ENCODE results near the gene GABBR1.

GABBR1 gene

DNA sequence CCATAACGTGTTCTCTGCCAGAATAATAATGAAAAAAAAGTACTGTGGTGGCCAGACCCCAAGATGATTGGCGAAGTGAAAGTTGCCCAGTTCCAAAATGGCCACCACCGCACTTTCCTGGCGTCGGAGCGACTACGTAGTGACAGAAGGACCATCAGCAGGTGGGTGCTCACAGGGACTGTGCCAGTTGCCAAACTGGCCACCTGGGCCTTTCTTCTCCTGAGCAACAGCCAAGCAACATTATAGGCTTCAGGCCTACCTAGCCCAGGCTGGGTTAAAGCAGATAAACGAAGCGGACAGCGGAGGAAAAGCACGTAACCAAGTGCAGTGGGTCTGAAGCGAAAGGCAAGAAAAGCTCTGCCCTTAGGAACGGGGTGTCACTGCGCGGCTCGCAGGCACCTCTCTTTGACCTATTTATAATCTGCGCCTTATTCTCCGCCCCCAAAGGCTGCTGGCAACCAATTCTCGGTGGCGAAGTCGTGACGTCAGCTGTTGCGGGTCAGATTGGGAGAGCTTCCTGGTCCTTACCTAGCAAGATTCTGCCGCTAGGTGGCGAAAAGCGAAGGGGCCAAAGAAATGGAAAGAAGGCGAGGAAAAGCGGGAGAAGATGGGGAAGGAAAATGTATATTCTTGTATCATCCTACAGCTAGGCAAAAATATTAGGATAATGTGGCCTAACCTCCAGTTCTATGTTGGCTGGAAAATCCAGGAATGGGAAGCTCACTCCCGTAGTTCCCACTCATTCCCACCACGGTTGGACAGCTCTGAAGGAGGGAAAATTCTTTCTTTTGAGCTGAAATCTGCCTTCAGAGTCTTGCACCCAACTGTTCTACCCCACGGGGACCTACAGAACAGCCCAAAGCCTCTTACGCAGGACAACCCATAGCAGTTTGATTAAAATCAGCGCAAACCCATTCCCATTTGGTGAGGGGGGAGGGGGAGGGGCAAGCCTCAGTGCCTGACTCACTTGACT is 17.0 kb upstream of the GABBR1 start (continued):
- TF ChIP-seq ZBTB20 (tag by site-specific recombination; IDR thresholded peaks at IDR 0.05) (peak; percentile 65; the same call in 1 of the 2 replicates), ZNF585B (tag by site-specific recombination; IDR thresholded peaks at IDR 0.05) (no peak), TRIM28 (IDR thresholded peaks at IDR 0.05; ENCODE audit: borderline replicate concordance, low read length) (peak; percentile 18; the same call in 1 of the 2 replicates), ZXDB (tag by site-specific recombination; IDR thresholded peaks at IDR 0.05) (peak; percentile 80), ZNF354C (tag by site-specific recombination; IDR thresholded peaks at IDR 0.05; ENCODE audit: borderline replicate concordance, low read depth) (no peak), ZNF768 (tag by site-specific recombination; IDR thresholded peaks at IDR 0.05) (no peak), ZIC2 (tag by site-specific recombination; IDR thresholded peaks at IDR 0.05) (no peak), KLF1 (tag by site-specific recombination; IDR thresholded peaks at IDR 0.05) (no peak), MZF1 (tag by site-specific recombination; IDR thresholded peaks at IDR 0.05; ENCODE audit: borderline replicate concordance) (no peak), ZNF138 (tag by site-specific recombination; IDR thresholded peaks at IDR 0.05; ENCODE audit: borderline replicate concordance) (no peak), ZNF132 (tag by site-specific recombination; IDR thresholded peaks at IDR 0.05; ENCODE audit: borderline replicate concordance) (no peak), GLI4 (tag by site-specific recombination; IDR thresholded peaks at IDR 0.05) (no peak), ZNF112 (tag by site-specific recombination; IDR thresholded peaks at IDR 0.05) (no peak), ZSCAN23 (tag by site-specific recombination; IDR thresholded peaks at IDR 0.05) (no peak), ZNF571 (tag by site-specific recombination; IDR thresholded peaks at IDR 0.05) (no peak), FEZF1 (tag by site-specific recombination; IDR thresholded peaks at IDR 0.05) (no peak), KLF7 (tag by site-specific recombination; IDR thresholded peaks at IDR 0.05; ENCODE audit: borderline replicate concordance) (no peak), SP7 (tag by site-specific recombination; IDR thresholded peaks at IDR 0.05) (peak; percentile 61), ZNF16 (tag by site-specific recombination; IDR thresholded peaks at IDR 0.05; ENCODE audit: low read depth) (no peak), ZNF10 (tag by site-specific recombination; IDR thresholded peaks at IDR 0.05) (0 out of 2 replicates have a peak, but pooled peaks have one; percentile 16), TCF7L2 (IDR thresholded peaks at IDR 0.05; ENCODE audit: borderline replicate concordance, low read depth, low read length) (no peak), ZSCAN30 (tag by site-specific recombination; IDR thresholded peaks at IDR 0.05) (no peak), ZNF664 (tag by site-specific recombination; IDR thresholded peaks at IDR 0.05) (no peak), ZNF791 (tag by site-specific recombination; IDR thresholded peaks at IDR 0.05) (no peak), ZNF121 (tag by site-specific recombination; IDR thresholded peaks at IDR 0.05) (no peak), ZNF366 (tag by site-specific recombination; conservative IDR thresholded peaks at IDR 0.05) (peak; percentile 96), EGR2 (tag by site-specific recombination; IDR thresholded peaks at IDR 0.05; ENCODE audit: low read depth) (no peak), ZNF629 (tag by site-specific recombination; IDR thresholded peaks at IDR 0.05) (peak; percentile 84), ZBTB48 (tag by site-specific recombination; IDR thresholded peaks at IDR 0.05) (peak; percentile 56; the same call in 1 of the 2 replicates), ZNF423 (tag by site-specific recombination; IDR thresholded peaks at IDR 0.05) (no peak), GFI1B (tag by site-specific recombination; IDR thresholded peaks at IDR 0.05) (no peak), ZNF335 (tag by site-specific recombination; conservative IDR thresholded peaks at IDR 0.05) (peak; percentile 100), YY2 (tag by site-specific recombination; IDR thresholded peaks at IDR 0.05) (0 out of 2 replicates have a peak, but pooled peaks have one; percentile 43), ZNF560 (tag by site-specific recombination; IDR thresholded peaks at IDR 0.05; ENCODE audit: borderline replicate concordance) (no peak)
- TF ChIP-seq, protein P1, sequence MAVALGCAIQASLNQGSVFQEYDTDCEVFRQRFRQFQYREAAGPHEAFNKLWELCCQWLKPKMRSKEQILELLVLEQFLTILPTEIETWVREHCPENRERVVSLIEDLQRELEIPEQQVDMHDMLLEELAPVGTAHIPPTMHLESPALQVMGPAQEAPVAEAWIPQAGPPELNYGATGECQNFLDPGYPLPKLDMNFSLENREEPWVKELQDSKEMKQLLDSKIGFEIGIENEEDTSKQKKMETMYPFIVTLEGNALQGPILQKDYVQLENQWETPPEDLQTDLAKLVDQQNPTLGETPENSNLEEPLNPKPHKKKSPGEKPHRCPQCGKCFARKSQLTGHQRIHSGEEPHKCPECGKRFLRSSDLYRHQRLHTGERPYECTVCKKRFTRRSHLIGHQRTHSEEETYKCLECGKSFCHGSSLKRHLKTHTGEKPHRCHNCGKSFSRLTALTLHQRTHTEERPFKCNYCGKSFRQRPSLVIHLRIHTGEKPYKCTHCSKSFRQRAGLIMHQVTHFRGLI (tag by site-specific recombination; IDR thresholded peaks at IDR 0.05): no peak
- TF ChIP-seq, protein P2, sequence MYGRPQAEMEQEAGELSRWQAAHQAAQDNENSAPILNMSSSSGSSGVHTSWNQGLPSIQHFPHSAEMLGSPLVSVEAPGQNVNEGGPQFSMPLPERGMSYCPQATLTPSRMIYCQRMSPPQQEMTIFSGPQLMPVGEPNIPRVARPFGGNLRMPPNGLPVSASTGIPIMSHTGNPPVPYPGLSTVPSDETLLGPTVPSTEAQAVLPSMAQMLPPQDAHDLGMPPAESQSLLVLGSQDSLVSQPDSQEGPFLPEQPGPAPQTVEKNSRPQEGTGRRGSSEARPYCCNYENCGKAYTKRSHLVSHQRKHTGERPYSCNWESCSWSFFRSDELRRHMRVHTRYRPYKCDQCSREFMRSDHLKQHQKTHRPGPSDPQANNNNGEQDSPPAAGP (tag by site-specific recombination; IDR thresholded peaks at IDR 0.05): 0 out of 2 replicates have a peak, but pooled peaks have one; percentile 24
- TF ChIP-seq, protein P3, sequence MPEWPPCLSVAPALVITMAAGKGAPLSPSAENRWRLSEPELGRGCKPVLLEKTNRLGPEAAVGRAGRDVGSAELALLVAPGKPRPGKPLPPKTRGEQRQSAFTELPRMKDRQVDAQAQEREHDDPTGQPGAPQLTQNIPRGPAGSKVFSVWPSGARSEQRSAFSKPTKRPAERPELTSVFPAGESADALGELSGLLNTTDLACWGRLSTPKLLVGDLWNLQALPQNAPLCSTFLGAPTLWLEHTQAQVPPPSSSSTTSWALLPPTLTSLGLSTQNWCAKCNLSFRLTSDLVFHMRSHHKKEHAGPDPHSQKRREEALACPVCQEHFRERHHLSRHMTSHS (tag by site-specific recombination; IDR thresholded peaks at IDR 0.05): no peak
- TF ChIP-seq, protein P4, sequence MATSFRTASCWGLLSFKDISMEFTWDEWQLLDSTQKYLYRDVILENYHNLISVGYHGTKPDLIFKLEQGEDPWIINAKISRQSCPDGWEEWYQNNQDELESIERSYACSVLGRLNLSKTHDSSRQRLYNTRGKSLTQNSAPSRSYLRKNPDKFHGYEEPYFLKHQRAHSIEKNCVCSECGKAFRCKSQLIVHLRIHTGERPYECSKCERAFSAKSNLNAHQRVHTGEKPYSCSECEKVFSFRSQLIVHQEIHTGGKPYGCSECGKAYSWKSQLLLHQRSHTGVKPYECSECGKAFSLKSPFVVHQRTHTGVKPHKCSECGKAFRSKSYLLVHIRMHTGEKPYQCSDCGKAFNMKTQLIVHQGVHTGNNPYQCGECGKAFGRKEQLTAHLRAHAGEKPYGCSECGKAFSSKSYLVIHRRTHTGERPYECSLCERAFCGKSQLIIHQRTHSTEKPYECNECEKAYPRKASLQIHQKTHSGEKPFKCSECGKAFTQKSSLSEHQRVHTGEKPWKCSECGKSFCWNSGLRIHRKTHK (tag by site-specific recombination; IDR thresholded peaks at IDR 0.05): no peak

Measured in HEK293 (cell line).